Activated T-cell treated with anti-CD3 and anti-CD28 coated beads, Interleukin-2, amount 50 U/mL, for 72 hours (primary cell): ENCODE results near the gene ZNF503. TPM values are rescaled to one million over a fixed set of nuclear protein-coding genes. Genes with fewer than 3 reads are reported as not detected.
"Not testable (repeated sequence)": the region's sequence is repeated elsewhere in the genome, so short reads cannot be mapped to it uniquely, and the experiment has no call there.

Experiments
- ATAC-seq, 2 donors: fragments of 150-1000 bp; cut with Tn5 transposase; replicated peaks in 1 of 2; 2 replicates each; pipeline ENCODE4 v1.10.0; 2021; ENCODE audit warnings: moderate library complexity in 2 of 2, mild to moderate bottlenecking in 1 of 2
- DNase-seq, 2 donors: peaks; one replicate each; pipeline ENCODE4 v3.0.0; 2021 to 2022; ENCODE audit warnings: mixed read lengths in 1 of 2
- H3K27ac Mint-ChIP-seq: one replicate; pipeline ENCODE4 v1.8.0; 2022; ENCODE audit warnings: mild to moderate bottlenecking, moderate library complexity, mixed read lengths
- H3K27me3 Mint-ChIP-seq: one replicate; pipeline ENCODE4 v1.8.0; 2022; ENCODE audit warnings: low read depth, mixed read lengths
- H3K36me3 Mint-ChIP-seq, 2 donors: one replicate each; pipeline ENCODE4 v1.8.0; 2022; ENCODE audit warnings: mixed read lengths in 2 of 2, mild to moderate bottlenecking in 1 of 2; ENCODE audit not compliant: insufficient read depth in 2 of 2
- H3K4me1 Mint-ChIP-seq: one replicate; pipeline ENCODE4 v1.8.0; 2022; ENCODE audit warnings: low read depth, mixed read lengths
- H3K4me3 Mint-ChIP-seq, 2 donors: one replicate each; pipeline ENCODE4 v1.8.0; 2022; ENCODE audit warnings: mild to moderate bottlenecking in 2 of 2, mixed read lengths in 2 of 2, moderate library complexity in 2 of 2
- H3K9me3 Mint-ChIP-seq, 2 donors: one replicate each; pipeline ENCODE4 v1.8.0; 2022; ENCODE audit warnings: mixed read lengths in 2 of 2
- total RNA-seq, 2 donors: library from RNA; stranded (reverse); gene quantifications; one replicate each; pipeline ENCODE4 v1.2.3, GENCODE V29; 2022

Gene ZNF503
- total RNA-seq, 2 donors from 2014 or later, result 0.50 to 1.3 TPM

DNA sequence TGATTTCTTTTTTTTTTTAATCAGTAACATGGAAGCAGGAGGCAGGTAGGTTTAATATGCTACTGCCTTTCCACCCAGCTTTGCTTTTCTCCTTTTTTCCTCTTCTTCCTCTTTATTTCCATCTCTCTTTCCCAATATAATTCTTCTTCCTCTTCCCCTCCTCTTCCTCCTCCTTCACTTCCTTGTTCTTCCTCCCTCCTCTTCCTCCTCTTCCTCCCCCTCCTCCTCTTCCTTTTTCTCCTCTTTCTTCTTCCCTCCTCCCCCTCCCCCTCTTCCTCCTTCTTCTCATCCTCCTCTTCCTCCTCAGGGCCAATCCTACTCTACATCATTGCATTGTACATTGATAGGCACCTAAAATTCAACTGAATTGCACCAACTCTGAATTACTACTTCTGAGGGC, 11.4 kb downstream of the ZNF503 start:
- H3K4me1 Mint-ChIP-seq, result peaks cover 6% of the 10 kb centered on the region
- peaks cover 70% of the 10 kb centered on the region for H3K27me3 Mint-ChIP-seq
- ATAC-seq (no peak), DNase-seq (no peak)
- H3K4me3 Mint-ChIP-seq, result no peak overlapping the region
- peaks cover 0 to 3% of the 10 kb centered on the region in 2 donors for H3K9me3 Mint-ChIP-seq
- H3K36me3 Mint-ChIP-seq, result peaks cover 0 to 5% of the 10 kb centered on the region in 2 donors
- no peak overlapping the region for H3K27ac Mint-ChIP-seq

DNA sequence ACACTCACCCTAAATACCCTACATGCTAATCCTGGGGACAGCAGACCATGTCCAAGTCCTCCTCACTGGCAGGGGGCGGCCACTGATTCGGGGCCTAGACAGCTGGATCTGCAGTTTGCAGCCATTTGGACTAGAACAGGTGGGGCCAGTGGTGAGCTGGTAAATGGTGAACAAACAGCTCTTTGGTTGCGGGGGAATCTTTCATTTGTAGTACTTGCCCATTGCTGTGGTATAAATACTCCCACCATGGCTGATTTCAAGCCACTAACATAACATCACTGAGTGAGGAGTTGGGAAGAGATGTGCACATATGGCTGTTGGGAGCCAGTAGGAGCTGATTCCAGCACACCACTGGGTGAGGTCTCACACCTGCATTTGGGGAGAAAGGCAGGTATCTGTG, 13.5 kb downstream of the ZNF503 start:
- H3K4me3 Mint-ChIP-seq, result no peak overlapping the region
- peaks cover 0 to 3% of the 10 kb centered on the region in 2 donors for H3K9me3 Mint-ChIP-seq
- no peak overlapping the region for H3K27ac Mint-ChIP-seq
- H3K27me3 Mint-ChIP-seq, result peaks cover 64% of the 10 kb centered on the region
- ATAC-seq (no peak), DNase-seq (no peak)
- H3K4me1 Mint-ChIP-seq, result no peaks in the 10 kb centered on the region
- H3K36me3 Mint-ChIP-seq, result peaks cover 0 to 2% of the 10 kb centered on the region in 2 donors

DNA sequence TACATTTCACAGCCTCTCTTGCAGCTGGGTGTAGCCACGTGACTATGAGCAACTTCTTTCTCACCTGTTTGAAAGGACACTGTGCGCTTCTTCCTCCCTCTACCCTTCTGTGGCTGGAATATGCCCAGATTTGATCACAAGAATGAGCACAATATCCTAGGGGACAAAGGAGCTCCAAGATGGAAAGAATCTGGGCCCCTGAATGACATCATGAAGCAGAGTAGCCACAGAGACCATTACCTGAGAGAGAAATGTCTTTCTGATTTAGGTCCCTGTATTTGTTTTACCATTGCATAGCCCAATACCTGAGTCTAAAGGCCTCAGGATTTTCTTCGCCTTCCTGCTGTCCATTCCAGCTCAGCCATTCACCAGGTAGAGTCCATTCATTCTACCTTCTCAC, 15.4 kb downstream of the ZNF503 start:
- no peaks in the 10 kb centered on the region for H3K4me1 Mint-ChIP-seq
- ATAC-seq (no peak), DNase-seq (no peak)
- no peak overlapping the region for H3K4me3 Mint-ChIP-seq
- H3K9me3 Mint-ChIP-seq, result peaks cover 0 to 3% of the 10 kb centered on the region in 2 donors
- peaks cover 50% of the 10 kb centered on the region for H3K27me3 Mint-ChIP-seq
- H3K36me3 Mint-ChIP-seq, result no peaks in the 10 kb centered on the region
- no peak overlapping the region for H3K27ac Mint-ChIP-seq

DNA sequence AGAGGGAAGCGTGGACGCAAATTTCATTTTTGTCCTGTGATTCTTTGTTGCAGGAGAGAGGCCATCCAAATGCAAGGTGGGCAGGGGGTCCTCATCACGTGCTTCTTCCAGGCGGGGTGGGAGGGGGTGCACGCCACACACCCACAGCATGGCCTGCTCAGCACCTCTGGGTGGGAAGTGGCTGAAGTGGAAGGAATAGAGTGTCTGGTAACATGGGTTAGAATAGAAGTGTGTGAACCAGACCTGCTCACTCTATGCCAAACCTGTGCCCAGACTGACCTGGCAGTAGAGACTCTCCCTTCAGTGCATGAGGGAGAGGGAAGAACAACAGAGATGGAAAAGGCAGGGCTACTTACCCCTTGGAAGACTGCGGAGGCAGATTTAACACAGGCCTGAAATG, 21.7 kb downstream of the ZNF503 start:
- H3K4me1 Mint-ChIP-seq, result no peaks in the 10 kb centered on the region
- no peaks in the 10 kb centered on the region for H3K9me3 Mint-ChIP-seq
- H3K27me3 Mint-ChIP-seq, result peaks cover 19% of the 10 kb centered on the region
- H3K4me3 Mint-ChIP-seq, result no peak overlapping the region
- ATAC-seq (no peak), DNase-seq (no peak)
- H3K27ac Mint-ChIP-seq, result no peak overlapping the region
- H3K36me3 Mint-ChIP-seq, result no peaks in the 10 kb centered on the region

DNA sequence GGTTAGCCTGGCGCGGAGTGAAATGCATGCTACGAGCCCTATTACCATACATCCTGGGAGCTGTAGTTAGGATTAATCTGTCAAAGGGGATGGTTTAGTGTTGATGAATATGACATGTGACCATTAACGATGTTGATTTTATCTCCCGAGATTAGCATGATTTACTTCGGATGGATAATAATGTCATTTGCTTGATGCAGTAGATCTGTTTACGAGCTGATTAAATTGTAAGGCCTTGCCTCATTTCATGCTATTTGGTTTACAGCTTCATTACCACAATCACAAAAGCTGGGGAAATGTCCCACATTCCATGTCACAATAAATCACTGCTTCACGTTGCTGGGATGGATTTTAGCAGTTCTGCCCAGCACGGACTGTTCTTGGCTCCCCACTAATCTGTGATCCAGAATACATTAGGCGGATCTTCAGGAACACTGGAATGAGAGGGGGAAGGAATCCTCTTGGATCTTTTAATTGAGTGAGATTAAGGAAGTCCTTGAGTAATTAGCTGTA, 22.3 kb downstream of the ZNF503 start:
- H3K36me3 Mint-ChIP-seq, result no peaks in the 10 kb centered on the region
- H3K4me3 Mint-ChIP-seq, result no peak overlapping the region
- no peaks in the 10 kb centered on the region for H3K4me1 Mint-ChIP-seq
- H3K27me3 Mint-ChIP-seq, result peaks cover 16% of the 10 kb centered on the region
- ATAC-seq (no peak), DNase-seq (no peak)
- no peak overlapping the region for H3K27ac Mint-ChIP-seq
- H3K9me3 Mint-ChIP-seq, result no peaks in the 10 kb centered on the region

DNA sequence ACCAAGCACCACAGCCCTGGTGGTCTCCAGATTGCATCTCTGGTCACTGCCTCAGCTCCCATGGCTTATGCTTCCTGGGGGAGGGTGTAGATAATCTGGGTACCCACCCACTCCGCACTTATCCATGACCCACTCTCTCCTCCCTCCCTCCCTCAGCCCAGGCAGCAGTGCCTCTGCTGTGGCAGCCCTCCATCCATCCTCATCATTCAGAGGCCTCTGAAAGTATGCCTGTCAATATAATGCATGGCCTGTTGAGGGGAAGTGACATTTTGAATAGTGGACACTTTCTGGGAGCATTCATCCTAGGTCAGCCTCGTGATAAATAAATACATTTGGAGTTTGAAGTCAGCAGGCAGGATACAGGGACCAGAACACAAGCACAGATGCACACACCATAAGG, 23.2 kb downstream of the ZNF503 start:
- Mint-ChIP-seq H3K4me3 (no peak overlapping the region), H3K36me3 (no peaks in the 10 kb centered on the region), H3K9me3 (no peaks in the 10 kb centered on the region), H3K4me1 (no peaks in the 10 kb centered on the region), H3K27me3 (peaks cover 7% of the 10 kb centered on the region), H3K27ac (no peak overlapping the region)
- DNase-seq (no peak), ATAC-seq (no peak)

DNA sequence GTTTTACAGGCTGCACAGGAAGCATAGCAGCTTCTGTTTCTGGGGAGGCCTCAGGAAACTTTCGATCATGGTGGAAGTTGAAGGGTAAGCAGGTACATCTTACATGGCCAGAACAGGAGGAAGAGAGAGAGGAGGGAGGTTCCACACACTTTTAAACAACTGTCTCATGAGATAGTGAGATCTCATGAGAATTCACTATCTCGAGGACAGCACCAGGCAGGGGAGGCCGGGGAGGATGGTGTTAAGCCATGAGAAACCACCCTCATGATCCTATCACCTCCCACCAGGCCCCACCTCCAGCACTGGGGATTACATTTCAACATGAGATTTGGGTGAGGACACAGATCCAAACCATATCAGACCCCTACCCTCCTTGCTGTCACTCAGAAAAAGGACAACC, 23.7 kb downstream of the ZNF503 start:
- Mint-ChIP-seq H3K9me3 (no peaks in the 10 kb centered on the region), H3K36me3 (no peaks in the 10 kb centered on the region), H3K27ac (no peak overlapping the region), H3K4me1 (no peaks in the 10 kb centered on the region), H3K27me3 (peaks cover 2% of the 10 kb centered on the region), H3K4me3 (no peak overlapping the region)
- no peak for ATAC-seq
- no peak for DNase-seq

DNA sequence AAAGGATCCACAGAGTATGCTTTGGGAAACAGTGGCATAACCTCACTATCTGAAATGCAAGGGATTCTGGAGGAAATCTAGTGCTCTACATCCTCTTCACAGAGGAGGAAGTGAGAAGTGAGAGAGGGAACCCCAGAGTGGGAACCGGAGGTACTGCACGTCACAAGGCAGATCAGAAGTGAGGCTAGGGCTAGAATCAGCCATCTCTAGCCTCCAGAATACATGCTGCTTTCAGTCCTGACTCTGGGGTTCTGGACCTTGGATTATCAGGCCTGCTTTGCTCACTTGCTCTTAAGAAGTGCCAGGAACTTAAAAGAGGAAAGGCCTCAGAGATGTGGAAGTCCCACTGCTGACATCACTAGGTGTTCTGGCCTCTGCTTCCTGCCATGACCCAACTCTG, 25.7 kb downstream of the ZNF503 start:
- H3K36me3 Mint-ChIP-seq, result no peaks in the 10 kb centered on the region
- H3K27ac Mint-ChIP-seq, result no peak overlapping the region
- H3K4me1 Mint-ChIP-seq, result no peaks in the 10 kb centered on the region
- H3K27me3 Mint-ChIP-seq, result peaks cover 7% of the 10 kb centered on the region
- ATAC-seq (no peak), DNase-seq (no peak)
- no peaks in the 10 kb centered on the region for H3K9me3 Mint-ChIP-seq
- H3K4me3 Mint-ChIP-seq, result no peak overlapping the region

DNA sequence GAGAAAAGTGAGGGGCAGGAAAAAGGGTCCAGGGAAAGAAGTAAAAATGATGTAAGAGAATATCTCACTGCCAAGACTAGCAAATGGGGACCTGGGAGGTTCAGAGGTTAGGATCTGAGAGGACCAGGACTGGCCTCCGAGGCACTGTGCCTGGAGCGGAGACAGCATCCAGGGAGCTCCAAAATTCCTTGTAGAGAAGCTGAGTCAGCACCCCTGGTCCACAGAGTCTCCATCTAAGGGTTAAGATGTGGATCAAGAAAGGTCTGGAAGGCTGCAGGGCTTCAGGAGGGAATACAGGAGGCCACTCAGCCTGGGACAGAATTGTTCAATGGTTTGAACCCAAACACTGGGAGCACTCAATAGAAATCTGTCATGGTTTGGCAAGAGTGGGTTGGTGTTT, 30.6 kb downstream of the ZNF503 start:
- no peak for DNase-seq
- peaks cover 27% of the 10 kb centered on the region for H3K27me3 Mint-ChIP-seq
- ATAC-seq, result no peak
- H3K4me3 Mint-ChIP-seq, result no peak overlapping the region
- H3K9me3 Mint-ChIP-seq, result peaks cover 5 to 8% of the 10 kb centered on the region in 2 donors
- peaks cover 5% of the 10 kb centered on the region in 2 donors for H3K36me3 Mint-ChIP-seq
- H3K4me1 Mint-ChIP-seq, result no peaks in the 10 kb centered on the region
- H3K27ac Mint-ChIP-seq, result no peak overlapping the region

DNA sequence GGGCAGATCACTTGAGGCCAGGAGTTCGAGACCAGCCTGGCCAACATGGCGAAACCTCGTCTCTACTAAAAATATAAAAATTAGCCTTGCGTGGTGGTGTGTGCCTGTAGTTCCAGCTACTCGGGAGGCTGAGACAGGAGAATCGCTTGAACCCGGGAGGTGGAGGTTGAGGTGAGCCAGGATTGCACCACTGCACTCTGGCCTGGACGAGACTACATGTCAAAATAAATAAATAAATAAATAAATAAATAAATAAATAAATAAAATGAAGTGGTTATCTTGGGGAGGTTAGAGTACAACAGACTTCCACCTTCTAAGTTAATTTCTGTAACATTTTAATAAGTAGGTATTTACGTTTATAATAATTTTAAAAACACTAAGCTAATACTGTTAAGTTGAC, 31.7 kb downstream of the ZNF503 start:
- H3K4me1 Mint-ChIP-seq, result not testable (repeated sequence)

DNA sequence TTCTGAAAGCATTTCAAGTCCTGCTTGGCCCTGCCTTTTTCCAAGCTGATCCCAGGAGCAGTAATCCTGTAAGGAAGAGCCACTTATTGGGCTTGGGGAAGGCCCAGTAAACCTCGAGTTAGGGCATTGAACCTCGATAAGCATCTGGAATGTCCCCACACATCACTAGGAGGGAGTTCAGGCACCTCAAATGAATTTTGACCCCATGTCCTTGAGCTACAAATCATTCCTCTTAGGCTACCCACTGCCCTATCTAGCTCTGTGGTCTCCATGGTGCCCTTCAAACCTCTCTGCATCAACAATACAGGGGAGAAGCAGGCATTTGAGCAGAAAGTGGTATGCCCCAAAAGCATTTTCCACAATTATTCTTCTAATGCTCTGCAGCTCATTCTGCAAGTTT, 33.7 kb downstream of the ZNF503 start:
- ATAC-seq (no peak), DNase-seq (no peak)
- Mint-ChIP-seq H3K27me3 (peaks cover 32% of the 10 kb centered on the region), H3K9me3 (peaks cover 5 to 8% of the 10 kb centered on the region in 2 donors), H3K4me1 (no peaks in the 10 kb centered on the region), H3K27ac (no peak overlapping the region), H3K36me3 (peaks cover 5% of the 10 kb centered on the region in 2 donors), H3K4me3 (no peak overlapping the region)

More for the DNA sequence above, 31.7 kb downstream of the ZNF503 start:
- not testable (repeated sequence) for H3K9me3 Mint-ChIP-seq, DNase-seq, H3K4me3 Mint-ChIP-seq, ATAC-seq, H3K27ac Mint-ChIP-seq, H3K36me3 Mint-ChIP-seq
- peaks cover 27% of the 10 kb centered on the region for H3K27me3 Mint-ChIP-seq

DNA sequence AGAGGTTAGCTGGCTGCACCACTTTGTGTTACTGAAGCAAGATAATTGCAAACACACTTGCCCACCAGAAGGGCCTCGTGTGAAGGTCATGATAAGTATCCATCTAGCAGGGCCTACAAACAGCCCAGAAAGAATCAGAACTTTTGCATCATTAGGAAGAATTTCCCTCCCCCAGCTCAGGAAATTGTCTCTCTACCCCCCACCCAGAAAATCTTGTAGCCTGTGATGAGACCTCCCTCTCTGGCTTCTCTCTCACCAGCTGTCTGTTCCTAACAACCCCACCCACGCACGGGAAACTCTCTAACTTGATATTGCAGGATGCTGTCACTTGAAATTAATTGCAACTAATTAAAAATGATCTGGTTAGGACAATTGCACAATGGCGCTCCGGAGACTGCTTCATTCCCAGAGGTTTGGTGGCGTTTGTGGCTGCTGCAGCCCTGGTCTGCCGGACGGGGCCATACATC, 34.5 kb downstream of the ZNF503 start:
- Mint-ChIP-seq H3K27ac (no peak overlapping the region), H3K9me3 (peaks cover 5 to 8% of the 10 kb centered on the region in 2 donors), H3K4me1 (no peaks in the 10 kb centered on the region), H3K36me3 (peaks cover 5% of the 10 kb centered on the region in 2 donors), H3K4me3 (no peak overlapping the region), H3K27me3 (peaks cover 32% of the 10 kb centered on the region)
- DNase-seq, result no peak
- ATAC-seq, result no peak

DNA sequence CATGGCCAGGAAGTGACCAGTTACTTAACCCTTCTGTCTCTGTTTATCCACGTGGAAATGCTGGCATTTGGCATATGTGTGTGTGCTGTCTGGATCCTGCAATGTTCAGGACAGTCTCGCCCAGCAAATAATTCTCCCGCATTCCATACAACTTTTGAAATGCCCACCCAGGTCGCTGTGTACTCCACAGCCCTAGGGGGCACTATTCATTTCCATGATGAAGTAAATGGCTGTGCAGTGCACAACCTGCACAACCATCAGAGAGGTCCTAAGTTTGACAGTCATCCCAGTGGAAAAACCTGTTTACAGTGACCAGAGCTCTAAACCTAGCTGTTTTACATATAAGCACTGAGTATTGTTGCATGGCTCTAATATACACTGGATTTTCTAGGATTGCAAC, 38.1 kb downstream of the ZNF503 start:
- Mint-ChIP-seq H3K27me3 (peaks cover 20% of the 10 kb centered on the region), H3K4me1 (no peaks in the 10 kb centered on the region), H3K4me3 (no peak overlapping the region), H3K27ac (no peak overlapping the region), H3K36me3 (no peaks in the 10 kb centered on the region), H3K9me3 (no peaks in the 10 kb centered on the region)
- ATAC-seq, result no peak
- DNase-seq, result no peak

DNA sequence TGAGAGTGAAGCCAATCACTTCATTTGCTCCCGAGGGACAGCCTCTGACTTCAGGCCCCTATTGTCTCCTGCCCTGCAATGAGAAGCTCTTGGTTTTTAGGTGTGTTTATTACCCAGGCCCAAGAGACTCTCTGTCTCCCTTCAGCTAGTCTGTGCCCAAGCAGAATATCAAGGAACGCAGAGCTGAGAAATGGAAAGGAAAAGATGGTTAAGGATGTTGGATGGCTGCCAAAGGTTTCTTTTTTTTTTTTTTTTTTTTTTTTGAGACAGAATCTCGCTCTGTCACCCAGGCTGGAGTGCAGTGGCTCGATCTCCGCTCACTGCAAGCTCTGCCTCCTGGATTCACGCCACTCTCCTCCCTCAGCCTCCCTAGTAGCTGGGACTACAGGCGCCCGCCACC, 41.7 kb downstream of the ZNF503 start:
- H3K36me3 Mint-ChIP-seq, H3K4me3 Mint-ChIP-seq, H3K9me3 Mint-ChIP-seq, H3K4me1 Mint-ChIP-seq, H3K27ac Mint-ChIP-seq, ATAC-seq, DNase-seq: not testable (repeated sequence)
- H3K27me3 Mint-ChIP-seq, result peaks cover 11% of the 10 kb centered on the region
